ENCODE measurements around the gene CHPF.

Gene CHPF

GRCh38 chr2:219493086-219493485 lies 50.5 kb downstream of the CHPF start:
- TF ChIP-seq TAF1 (IDR thresholded peaks at IDR 0.05; ENCODE audit: borderline replicate concordance, insufficient read depth, low read length) (no peak), POLR2AphosphoS5 (IDR thresholded peaks at IDR 0.05; ENCODE audit: low read depth, low read length) (no peak), REST (IDR thresholded peaks at IDR 0.05; ENCODE audit: insufficient read depth in 1 of 2, low read depth in 2 of 2, low read length in 2 of 2) (no peak), SIN3A (IDR thresholded peaks at IDR 0.05; ENCODE audit: borderline replicate concordance, insufficient read depth, low read length) (no peak)

GRCh38 chr2:219492575-219492974 lies 51.0 kb downstream of the CHPF start:
- TF ChIP-seq REST (IDR thresholded peaks at IDR 0.05; ENCODE audit: insufficient read depth in 1 of 2, low read depth in 2 of 2, low read length in 2 of 2) (no peak), SIN3A (IDR thresholded peaks at IDR 0.05; ENCODE audit: borderline replicate concordance, insufficient read depth, low read length) (no peak), FOXP2 (optimal IDR thresholded peaks at IDR 0.05; ENCODE audit: borderline replicate concordance, extremely low read depth, extremely low read length, insufficient read depth) (no peak), POLR2AphosphoS5 (IDR thresholded peaks at IDR 0.05; ENCODE audit: low read depth, low read length) (no peak), TAF1 (IDR thresholded peaks at IDR 0.05; ENCODE audit: borderline replicate concordance, insufficient read depth, low read length) (no peak)

- TF ChIP-seq FOXP2 (optimal IDR thresholded peaks at IDR 0.05; ENCODE audit: borderline replicate concordance, extremely low read depth, extremely low read length, insufficient read depth) = no peak
- TF ChIP-seq SIN3A (IDR thresholded peaks at IDR 0.05; ENCODE audit: borderline replicate concordance, insufficient read depth, low read length) = no peak
- no peak for TF ChIP-seq POLR2AphosphoS5 (IDR thresholded peaks at IDR 0.05; ENCODE audit: low read depth, low read length)
- no peak for TF ChIP-seq REST (IDR thresholded peaks at IDR 0.05; ENCODE audit: insufficient read depth in 1 of 2, low read depth in 2 of 2, low read length in 2 of 2)
- no peak for TF ChIP-seq TAF1 (IDR thresholded peaks at IDR 0.05; ENCODE audit: borderline replicate concordance, insufficient read depth, low read length)
Observed at GRCh38 chr2:219491278-219491963, 52.2 kb downstream of the CHPF start.

- TF ChIP-seq TAF1 (IDR thresholded peaks at IDR 0.05; ENCODE audit: borderline replicate concordance, insufficient read depth, low read length) (no peak), FOXP2 (optimal IDR thresholded peaks at IDR 0.05; ENCODE audit: borderline replicate concordance, extremely low read depth, extremely low read length, insufficient read depth) (no peak), REST (IDR thresholded peaks at IDR 0.05; ENCODE audit: insufficient read depth in 1 of 2, low read depth in 2 of 2, low read length in 2 of 2) (no peak), POLR2AphosphoS5 (IDR thresholded peaks at IDR 0.05; ENCODE audit: low read depth, low read length) (no peak)
Observed at GRCh38 chr2:219490600-219491130, 52.9 kb downstream of the CHPF start.

Data from PFSK-1 (cell line).